Right cardiac atrium (tissue), 5 donors: ENCODE measurements around the gene GOLGA8Q. TPM values are rescaled to one million over a fixed set of nuclear protein-coding genes. Genes with fewer than 3 reads are reported as not detected.
"Not testable (repeated sequence)": the region's sequence is repeated elsewhere in the genome, so short reads cannot be mapped to it uniquely, and the experiment has no call there.

ENCODE experiments used
- ATAC-seq, 2 donors: fragments of 200-7000 bp; cut with Tn5 transposase; one replicate each; pipeline versions ENCODE4 v1.8.0 to v1.9.1; 2020; ENCODE audit warnings: moderate library complexity in 2 of 2, mild to moderate bottlenecking in 1 of 2
- DNase-seq, 3 donors: peaks; one replicate each; pipeline ENCODE4 v3.0.0-alpha.2; 2020
- H3K27ac ChIP-seq: one replicate; pipeline ENCODE4 v1.5.1; 2013; ENCODE audit warnings: mild to moderate bottlenecking, low read length, control low read depth, moderate library complexity
- H3K27me3 ChIP-seq: one replicate; pipeline ENCODE4 v1.6.1; 2013; ENCODE audit not compliant: control insufficient read depth, insufficient read depth
- H3K4me1 ChIP-seq: one replicate; pipeline ENCODE4 v1.6.1; 2013; ENCODE audit warnings: low read length; ENCODE audit not compliant: control insufficient read depth, insufficient read depth
- H3K4me3 ChIP-seq: one replicate; pipeline ENCODE4 v1.5.1; 2013; ENCODE audit warnings: low read length, control low read depth
- H3K9me3 ChIP-seq: one replicate; pipeline ENCODE4 v1.6.1; 2013; ENCODE audit warnings: low read length; ENCODE audit not compliant: control insufficient read depth
- WGBS: extraction: QIAGEN DNeasy Blood & Tissue Kit; methylation state at CpG from one replicate; pipeline ENCODE4 v1.1.7; 2013; 5-methylcytosine and 5-hydroxymethylcytosine counted together
- intact Hi-C, 4 donors: fragments of 100-400 bp; cut with DNase I; formaldehyde crosslinking; loops; one replicate each; pipeline versions ENCODE4 v1.11.0 to v1.14.0; 2022 to 2023
- long read RNA-seq, 4 donors: library from polyadenylated mRNA; unstranded; transcript quantifications; one replicate each; pipeline ENCODE4 v2.0.0, GENCODE V29; 2020 to 2021
- polyA plus RNA-seq: library from polyadenylated mRNA; stranded (reverse); fragments of 200-250 nt; gene quantifications from one replicate; pipeline ENCODE4 v1.2.3, GENCODE V29; 2013
- total RNA-seq, 4 donors: library from RNA; stranded (reverse); fragmentation: NEBNext Ultra II Directional; extraction: Animal tissue kit (Norgen Biotek cat#: 25700); gene quantifications; one replicate each; pipeline ENCODE4 v1.2.1, GENCODE V29; 2021
- donor health status: healthy with polysubstance abuse.
- donor health status: DM: no; HTN: yes; CAD: no.
- donor health status: DM: no; HTN: no; CAD: no.
- donor health status: DM: no; HTN: yes; CAD: no; lungs with severe emphysema.
- donor health status: DM: yes; HTN: yes; CAD: no.

Gene GOLGA8Q, protein sequence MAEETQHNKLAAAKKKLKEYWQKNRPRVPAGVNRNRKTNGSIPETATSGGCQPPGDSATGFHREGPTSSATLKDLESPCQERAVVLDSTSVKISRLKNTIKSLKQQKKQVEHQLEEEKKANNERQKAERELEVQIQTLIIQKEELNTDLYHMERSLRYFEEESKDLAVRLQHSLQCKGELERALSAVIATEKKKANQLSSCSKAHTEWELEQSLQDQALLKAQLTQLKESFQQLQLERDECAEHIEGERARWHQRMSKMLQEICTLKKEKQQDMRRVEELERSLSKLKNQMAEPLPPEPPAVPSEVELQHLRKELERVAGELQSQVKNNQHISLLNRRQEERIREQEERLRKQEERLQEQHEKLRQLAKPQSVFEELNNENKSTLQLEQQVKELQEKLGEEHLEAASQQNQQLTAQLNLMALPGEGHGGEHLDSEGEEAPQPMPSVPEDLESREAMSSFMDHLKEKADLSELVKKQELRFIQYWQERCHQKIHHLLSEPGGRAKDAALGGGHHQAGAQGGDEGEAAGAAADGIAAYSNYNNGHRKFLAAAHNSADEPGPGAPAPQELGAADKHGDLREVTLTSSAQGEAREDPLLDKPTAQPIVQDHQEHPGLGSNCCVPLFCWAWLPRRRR
- total RNA-seq (1 to 10 TPM in 1 of 4 donors, under 1 TPM in 2, not detected in 1; 0.71 to 6.8 (median 0.79) TPM), polyA plus RNA-seq (1.7 TPM)
- long read RNA-seq, donor 1: 0 reads
- long read RNA-seq, donor 2: 0 reads
- long read RNA-seq, donor 3: 0 reads
- long read RNA-seq, donor 4: 0 reads

DNA sequence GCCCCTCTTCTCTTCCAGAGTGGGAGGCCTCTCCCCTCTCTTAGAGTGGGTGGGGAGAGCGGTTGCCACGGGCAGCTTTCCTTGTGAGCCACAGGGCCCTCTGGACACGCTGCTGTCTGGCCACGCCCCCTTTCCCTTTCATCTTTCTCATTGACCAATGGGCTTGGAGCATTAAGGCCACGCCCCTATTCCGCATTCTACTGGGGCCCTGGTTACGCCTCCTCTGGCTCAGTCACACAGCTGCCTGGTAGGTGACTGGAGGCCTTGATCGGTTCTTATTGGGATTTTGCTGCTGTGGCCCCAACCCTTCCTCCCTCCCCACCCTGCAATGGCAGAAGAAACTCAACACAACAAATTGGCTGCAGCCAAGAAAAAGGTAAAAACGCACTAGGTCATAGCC, at the start of gene GOLGA8Q:
TSS of gene GOLGA8Q (plus strand) at position 301 of the 400 bp plus-strand sequence. CDS start at position 329, 28 bp downstream.
- H3K9me3 ChIP-seq, H3K4me3 ChIP-seq, H3K4me1 ChIP-seq, DNase-seq, H3K27ac ChIP-seq, H3K27me3 ChIP-seq, ATAC-seq, intact Hi-C loops: not testable (repeated sequence)
- WGBS: no CpG with 5 or more reads among the region's 9 CpGs

DNA sequence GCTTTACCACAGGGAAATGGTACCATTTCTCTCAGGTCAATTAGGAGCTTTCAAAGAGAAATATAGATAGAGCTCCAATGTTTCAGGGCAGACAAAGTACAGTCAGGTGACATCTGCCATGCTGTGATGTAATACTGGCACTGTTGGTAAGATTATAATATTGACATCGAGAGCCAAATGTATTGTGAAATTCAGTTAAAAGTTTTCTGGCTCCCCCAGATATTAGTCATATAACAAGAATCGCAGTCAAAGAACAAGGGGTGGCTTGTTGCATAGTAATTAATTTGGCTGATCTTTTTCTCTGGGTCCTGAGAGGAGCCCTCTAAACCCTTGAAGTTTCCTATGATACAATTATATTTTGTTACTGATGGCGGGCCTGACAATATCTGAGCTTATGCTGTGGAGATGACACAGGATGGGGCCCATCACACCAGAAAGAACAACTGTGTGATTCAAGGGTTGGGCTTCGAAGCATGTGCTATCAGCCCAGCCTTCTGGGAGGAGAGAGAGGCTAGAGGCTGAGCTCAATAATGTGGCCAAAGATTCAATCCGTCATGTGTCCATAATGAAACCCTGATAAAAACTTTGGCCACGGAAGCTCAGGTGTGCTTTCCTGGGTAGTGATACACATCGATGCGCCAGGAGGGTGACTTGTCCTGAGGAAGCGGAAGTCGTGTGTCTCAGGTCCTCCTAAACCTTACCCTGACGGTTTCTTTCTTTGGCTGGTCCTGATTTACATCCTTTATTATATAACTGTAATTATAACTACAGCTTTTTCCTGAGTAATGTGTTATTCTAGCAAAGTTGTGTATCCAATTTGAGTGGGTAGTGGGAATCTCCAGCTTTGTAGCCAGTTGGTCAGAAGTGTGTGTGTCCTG, 48.7 kb upstream of the GOLGA8Q start:
- H3K9me3 ChIP-seq, H3K27me3 ChIP-seq, DNase-seq, H3K4me1 ChIP-seq, H3K27ac ChIP-seq, intact Hi-C loops, H3K4me3 ChIP-seq: not testable (repeated sequence)
- peak; percentile 70 to 83 for ATAC-seq
- 90% methylated on average over 6 of the region's 11 CpGs for WGBS

DNA sequence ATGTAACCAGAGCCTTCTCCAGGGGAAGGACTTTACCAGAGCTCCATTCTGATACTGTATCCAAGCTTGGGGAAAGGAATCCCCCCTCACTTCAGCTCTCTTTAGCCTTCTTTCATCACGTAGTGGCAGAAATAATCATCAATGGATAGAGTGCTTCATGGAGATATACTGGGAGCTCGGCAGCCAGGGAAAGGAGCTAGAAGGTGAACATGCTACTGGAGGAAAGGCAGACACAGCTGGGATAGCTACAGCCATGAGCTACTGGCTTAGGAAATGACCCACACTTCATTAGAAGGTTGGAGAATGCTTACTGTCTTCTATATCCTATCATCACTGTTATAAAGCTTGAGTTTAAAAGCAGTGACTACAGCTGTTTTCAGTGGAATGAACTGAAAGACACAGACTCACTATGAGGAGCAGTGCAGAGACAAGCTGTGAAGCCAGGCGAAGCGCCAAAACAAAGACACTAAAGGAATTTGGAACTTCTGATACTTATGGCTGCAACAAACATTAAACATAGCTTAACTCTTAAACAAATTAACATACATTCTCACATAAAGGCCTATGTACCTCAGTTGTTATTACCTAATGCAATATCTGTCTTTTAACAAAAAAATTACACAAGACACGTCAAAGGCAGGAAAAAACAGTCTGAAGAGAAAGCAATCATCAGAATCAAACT, 47.5 kb upstream of the GOLGA8Q start:
- H3K4me3 ChIP-seq, H3K27me3 ChIP-seq, H3K4me1 ChIP-seq, intact Hi-C loops, H3K27ac ChIP-seq, H3K9me3 ChIP-seq: not testable (repeated sequence)
- WGBS: 31% methylated on average over 2 of the region's 5 CpGs
- peak in 1 of 2 donors; percentile 21 for ATAC-seq
- peak in 1 of 3 donors; percentile 44 for DNase-seq

DNA sequence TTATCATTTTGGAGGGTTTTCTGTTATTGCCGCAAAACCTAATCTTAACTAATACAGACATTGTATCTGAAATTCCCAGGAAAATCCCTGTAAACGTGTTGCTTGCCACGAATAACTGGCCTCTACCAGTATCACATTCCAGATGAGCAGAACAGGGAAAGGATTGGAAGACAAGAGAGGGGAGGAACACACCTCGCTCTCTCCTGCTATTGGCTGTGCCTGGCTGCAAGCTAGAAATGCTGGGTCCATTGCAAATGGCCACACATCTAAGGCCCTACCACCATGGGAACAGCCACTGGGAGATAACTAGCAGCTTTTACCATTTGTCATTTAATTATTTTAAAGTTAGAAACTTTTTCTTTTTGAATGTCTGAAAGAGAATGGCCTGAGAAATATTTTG, 37.3 kb upstream of the GOLGA8Q start:
- H3K27ac ChIP-seq, H3K9me3 ChIP-seq, ATAC-seq, H3K4me3 ChIP-seq, H3K4me1 ChIP-seq, H3K27me3 ChIP-seq, intact Hi-C loops, DNase-seq: not testable (repeated sequence)
- no CpG with 5 or more reads among the region's 4 CpGs for WGBS

DNA sequence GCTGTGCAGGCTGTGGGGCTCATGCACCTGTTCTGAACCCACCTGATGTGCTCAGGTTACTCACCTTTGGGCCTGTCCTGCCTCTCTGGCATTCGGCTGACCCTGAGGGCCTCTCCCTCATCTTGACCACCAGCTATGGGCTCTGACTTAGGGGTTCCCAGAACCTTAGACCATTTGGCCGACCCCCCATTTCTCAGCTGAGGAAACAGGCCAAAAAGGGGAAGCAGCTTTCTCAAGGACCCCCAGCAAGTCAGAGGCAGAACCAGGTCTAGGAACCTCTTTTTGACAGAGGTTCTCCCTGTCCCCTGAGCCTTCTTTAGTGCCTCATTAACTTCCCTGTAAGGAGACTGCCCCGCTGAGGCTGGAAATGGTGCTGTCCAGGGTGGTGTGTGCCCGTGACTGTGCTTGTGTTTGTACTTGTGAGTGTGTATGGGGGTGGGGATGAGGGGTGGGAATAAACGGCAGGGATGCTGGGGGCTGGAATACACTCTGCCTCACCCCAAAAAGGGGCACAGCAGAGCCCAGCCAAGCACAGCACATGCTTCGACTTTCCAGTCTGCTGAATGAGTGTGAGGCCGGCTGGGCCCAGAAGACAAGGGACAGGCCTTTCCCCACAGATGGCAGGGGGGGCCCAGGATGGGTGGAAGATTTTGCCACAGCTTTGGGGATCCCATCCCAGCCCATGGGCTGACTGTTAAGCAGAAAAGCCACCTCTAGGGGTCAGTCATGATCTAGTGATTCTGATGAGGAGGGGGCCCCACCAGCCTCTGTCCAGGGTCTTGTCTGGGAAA, 28.2 kb upstream of the GOLGA8Q start:
- DNase-seq, H3K27me3 ChIP-seq, intact Hi-C loops, ATAC-seq, H3K27ac ChIP-seq, H3K9me3 ChIP-seq, H3K4me1 ChIP-seq, H3K4me3 ChIP-seq: not testable (repeated sequence)
- 65% methylated on average over 3 of the region's 7 CpGs for WGBS

DNA sequence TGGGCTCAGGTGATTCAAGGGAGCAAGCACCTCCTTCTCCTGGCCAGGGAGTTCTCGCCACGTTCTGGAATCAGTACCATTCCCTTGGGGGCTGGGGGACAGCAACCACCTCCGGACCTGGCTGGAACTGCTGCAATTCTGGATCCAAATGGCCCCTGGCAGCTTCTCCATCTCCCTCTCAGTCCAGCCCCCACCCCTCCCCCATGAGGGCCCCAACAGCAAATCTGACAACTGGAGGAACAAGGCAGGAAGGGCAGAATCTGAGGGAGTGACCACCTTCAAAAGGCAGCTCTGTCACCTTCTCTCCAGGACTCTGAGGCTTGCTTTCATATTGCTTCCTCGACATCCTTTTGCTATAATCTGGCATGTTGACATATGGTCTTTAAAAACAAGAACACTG, 25.9 kb upstream of the GOLGA8Q start:
- H3K27me3 ChIP-seq, H3K4me1 ChIP-seq, H3K9me3 ChIP-seq, H3K4me3 ChIP-seq, ATAC-seq, intact Hi-C loops, H3K27ac ChIP-seq: not testable (repeated sequence)
- DNase-seq: peak in 1 of 3 donors; percentile 29
- no CpG with 5 or more reads among the region's 4 CpGs for WGBS

DNA sequence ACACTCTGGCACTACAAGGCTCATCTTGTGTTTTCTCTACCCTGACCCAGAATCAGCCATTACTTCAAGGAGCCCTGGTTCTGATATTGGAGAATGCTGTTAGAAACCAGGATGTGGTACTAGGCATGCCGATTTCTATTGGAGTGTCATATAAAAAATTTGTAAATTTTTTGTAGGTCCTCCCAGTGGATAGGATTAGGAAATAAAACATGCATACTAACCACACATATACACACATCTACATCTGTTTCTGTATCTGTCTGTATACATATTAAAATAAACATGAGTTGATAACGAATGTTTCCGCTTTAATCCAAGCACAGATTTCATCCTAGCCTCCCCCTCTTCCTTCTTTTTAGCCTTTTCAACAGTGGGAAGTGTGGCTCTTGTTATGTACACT, 22.8 kb upstream of the GOLGA8Q start:
- H3K27me3 ChIP-seq, intact Hi-C loops, H3K9me3 ChIP-seq, H3K4me1 ChIP-seq, H3K27ac ChIP-seq, H3K4me3 ChIP-seq, ATAC-seq, DNase-seq: not testable (repeated sequence)
- no CpG with 5 or more reads among the region's 3 CpGs for WGBS

DNA sequence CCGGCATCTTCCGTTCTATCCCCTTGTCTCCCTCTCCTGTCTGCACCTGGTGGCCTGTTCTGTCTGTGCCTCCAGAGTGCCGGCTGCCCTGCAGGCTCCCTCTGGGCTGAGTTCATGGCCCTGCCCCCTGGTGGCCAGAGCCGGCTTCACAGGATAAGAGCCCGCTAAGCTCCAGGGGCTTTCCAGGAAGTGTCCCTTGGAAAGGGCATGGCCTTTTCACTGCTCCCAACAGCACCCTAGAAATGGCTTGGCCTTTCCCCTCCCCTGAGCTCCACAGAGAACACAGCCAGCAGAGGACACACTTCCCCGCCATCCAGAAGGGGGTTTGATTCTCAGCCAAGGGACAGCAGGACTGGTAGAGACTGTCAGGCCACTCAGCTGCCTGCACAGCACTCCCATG, 15.1 kb downstream of the GOLGA8Q start:
- no CpG with 5 or more reads among the region's 6 CpGs for WGBS
- H3K9me3 ChIP-seq, H3K27me3 ChIP-seq, ATAC-seq, H3K4me1 ChIP-seq, H3K27ac ChIP-seq, intact Hi-C loops, DNase-seq, H3K4me3 ChIP-seq: not testable (repeated sequence)

DNA sequence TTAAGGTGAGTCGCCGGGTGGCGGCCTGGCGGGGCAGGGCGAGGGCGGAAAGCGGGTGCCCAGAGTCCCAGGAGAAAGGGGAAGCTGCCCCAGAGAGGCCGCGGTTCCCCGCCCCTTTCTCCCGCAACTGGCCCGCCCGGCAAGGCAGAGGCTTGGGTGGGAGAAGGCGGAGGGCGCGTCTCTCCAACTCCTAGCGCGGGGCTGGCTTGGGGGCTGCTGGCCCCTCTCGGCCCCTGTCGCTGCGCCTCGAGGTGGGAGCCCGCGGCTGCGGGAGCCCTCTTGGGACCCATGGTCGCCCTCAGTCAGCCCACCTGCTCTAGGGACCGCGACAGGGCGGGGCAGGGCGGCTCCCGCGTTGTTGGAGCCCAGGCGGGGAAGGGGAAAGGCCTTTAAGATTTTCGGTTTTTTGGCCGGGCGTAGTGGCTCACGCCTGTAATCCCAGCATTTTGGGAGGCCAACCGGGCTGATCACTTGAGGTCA, 21.2 kb downstream of the GOLGA8Q start:
- H3K27me3 ChIP-seq, DNase-seq, H3K4me1 ChIP-seq, H3K9me3 ChIP-seq, H3K4me3 ChIP-seq, intact Hi-C loops, H3K27ac ChIP-seq: not testable (repeated sequence)
- peak; percentile 74 to 81 for ATAC-seq
- no CpG with 5 or more reads among the region's 38 CpGs for WGBS
